Measurements from ENCODE around the gene RAB3C.

Gene RAB3C

GRCh38 chr5:58778888-58779287 is 196.0 kb downstream of the RAB3C start:
- no peak for DNase-seq

- no peak for DNase-seq
These were observed 203.2 kb downstream of the RAB3C start for GRCh38 chr5:58786035-58786434.

GRCh38 chr5:58786711-58787303 is 203.9 kb downstream of the RAB3C start:
- DNase-seq: no peak

GRCh38 chr5:58787987-58788386 is 205.1 kb downstream of the RAB3C start:
- no peak for DNase-seq

- no peak for DNase-seq
These were observed 211.2 kb downstream of the RAB3C start for GRCh38 chr5:58793888-58794657.

- DNase-seq: no peak
These were observed 212.0 kb downstream of the RAB3C start for GRCh38 chr5:58794875-58795274.

GRCh38 chr5:58795327-58795726 is 212.5 kb downstream of the RAB3C start:
- DNase-seq: no peak

- DNase-seq: no peak
These were observed 214.1 kb downstream of the RAB3C start for GRCh38 chr5:58797021-58797420.

- DNase-seq: no peak
These were observed 217.5 kb downstream of the RAB3C start for GRCh38 chr5:58800356-58800755.

- no peak for DNase-seq
These were observed 218.1 kb downstream of the RAB3C start for GRCh38 chr5:58800861-58801540.

- DNase-seq: no peak
These were observed 220.2 kb downstream of the RAB3C start for GRCh38 chr5:58803056-58803455.

GRCh38 chr5:58804291-58804690 is 221.4 kb downstream of the RAB3C start:
- no peak for DNase-seq

GRCh38 chr5:58810086-58810485 is 227.2 kb downstream of the RAB3C start:
- no peak for DNase-seq

- no peak for DNase-seq
These were observed 231.0 kb downstream of the RAB3C start for GRCh38 chr5:58813855-58814254.

- DNase-seq: no peak
These were observed 233.4 kb downstream of the RAB3C start for GRCh38 chr5:58816181-58816731.

- no peak for DNase-seq
These were observed 235.6 kb downstream of the RAB3C start for GRCh38 chr5:58818465-58818864.

GRCh38 chr5:58825441-58825840 is 242.6 kb downstream of the RAB3C start:
- DNase-seq: no peak

- DNase-seq: no peak
These were observed 243.0 kb downstream of the RAB3C start for GRCh38 chr5:58825899-58826298.

- DNase-seq: no peak
These were observed 244.6 kb downstream of the RAB3C start for GRCh38 chr5:58827463-58827862.

GRCh38 chr5:58828258-58828657 is 245.4 kb downstream of the RAB3C start:
- no peak for DNase-seq

- DNase-seq: no peak
These were observed 251.7 kb downstream of the RAB3C start for GRCh38 chr5:58834242-58835225.

GRCh38 chr5:58836351-58836750 is 253.5 kb downstream of the RAB3C start:
- DNase-seq: no peak

GRCh38 chr5:58838729-58839128 is 255.9 kb downstream of the RAB3C start:
- no peak for DNase-seq

Data from CD4-positive, alpha-beta T cell treated with Interleukin-21 for 1 hour (primary cell).